ENCODE measurements around the gene ZNHIT1.

ZNHIT1 gene

GRCh38 chr7:101217388-101218235 lies at the start of gene ZNHIT1, which contains the start of gene PLOD3:
Gene ZNHIT1, plus strand, starts transcription at chr7:101218165. Its CDS starts 31 bp downstream, at chr7:101218196.
Gene PLOD3, minus strand, starts transcription at chr7:101217581. Its CDS starts 307 bp downstream, at chr7:101217274.
- DNase-seq (ENCODE audit: low read depth), result peak; percentile 91

DNA sequence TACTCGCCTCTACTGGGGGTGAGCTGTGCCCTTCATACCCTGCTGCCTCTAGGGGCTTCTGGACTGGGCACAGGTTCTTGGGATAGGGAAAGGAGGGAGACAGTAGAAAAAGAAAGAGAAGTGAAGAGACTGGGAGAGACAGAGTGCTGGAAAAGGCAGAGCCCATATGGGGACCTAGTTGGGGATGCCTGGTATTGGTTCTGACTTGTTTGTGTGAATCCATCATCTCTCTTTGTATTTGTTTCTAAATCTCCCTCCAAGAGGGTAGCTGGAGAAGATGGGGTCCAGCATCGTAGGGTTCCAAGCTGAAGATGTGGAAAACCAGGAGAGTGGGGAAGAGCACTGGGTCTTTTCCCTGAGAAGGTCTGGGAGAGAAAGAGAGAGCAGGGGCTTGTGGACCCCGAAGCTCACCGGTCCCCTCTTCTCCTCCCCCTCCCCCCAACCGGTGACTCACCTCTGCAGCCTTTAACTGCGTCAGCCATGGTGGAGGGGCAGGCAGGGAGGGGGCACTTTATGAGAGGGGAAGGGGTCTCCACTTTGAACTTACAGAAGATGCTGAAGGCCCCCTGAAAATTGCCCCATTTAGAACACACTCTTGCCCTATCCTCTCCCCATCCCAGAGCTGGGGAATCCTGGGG lies 49.4 kb upstream of the ZNHIT1 start:
- DNase-seq (ENCODE audit: low read depth), result no peak

DNA sequence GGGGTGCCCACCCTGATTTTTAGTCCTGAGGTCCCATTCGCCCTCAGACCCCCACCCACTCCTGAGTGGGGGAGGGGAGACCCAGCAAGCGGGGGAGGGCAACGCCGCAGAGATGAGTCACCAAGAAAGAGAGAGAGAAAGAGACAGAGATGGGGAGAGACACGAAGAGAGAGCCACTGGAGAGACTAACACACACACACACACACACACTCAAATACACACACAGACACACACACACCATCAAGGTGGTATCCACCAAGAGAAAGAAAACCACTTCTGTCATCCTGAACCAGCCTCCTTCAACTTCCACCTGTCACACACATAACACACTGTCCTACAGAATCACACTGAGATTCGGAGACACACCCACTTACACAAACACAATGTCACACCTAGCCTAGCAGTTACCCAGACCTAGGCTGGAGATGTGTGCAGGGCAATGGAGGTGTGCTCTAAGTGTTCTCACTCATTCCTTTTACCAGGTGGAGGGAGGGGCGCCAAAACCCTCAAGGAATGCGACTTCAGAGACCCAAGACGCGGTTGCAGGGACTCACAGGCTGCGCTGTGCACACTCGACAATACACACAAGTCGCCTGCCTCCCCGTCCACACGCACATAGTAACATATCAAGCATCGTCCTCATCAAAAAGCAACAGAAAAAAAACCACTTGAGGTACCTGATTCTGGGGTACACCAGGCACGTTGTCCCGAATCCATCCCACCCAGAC lies 48.7 kb upstream of the ZNHIT1 start:
- no peak for DNase-seq (ENCODE audit: low read depth)

- DNase-seq (ENCODE audit: low read depth), result peak; percentile 70
Measured at GRCh38 chr7:101169838-101170551, 48.0 kb upstream of the ZNHIT1 start.

DNA sequence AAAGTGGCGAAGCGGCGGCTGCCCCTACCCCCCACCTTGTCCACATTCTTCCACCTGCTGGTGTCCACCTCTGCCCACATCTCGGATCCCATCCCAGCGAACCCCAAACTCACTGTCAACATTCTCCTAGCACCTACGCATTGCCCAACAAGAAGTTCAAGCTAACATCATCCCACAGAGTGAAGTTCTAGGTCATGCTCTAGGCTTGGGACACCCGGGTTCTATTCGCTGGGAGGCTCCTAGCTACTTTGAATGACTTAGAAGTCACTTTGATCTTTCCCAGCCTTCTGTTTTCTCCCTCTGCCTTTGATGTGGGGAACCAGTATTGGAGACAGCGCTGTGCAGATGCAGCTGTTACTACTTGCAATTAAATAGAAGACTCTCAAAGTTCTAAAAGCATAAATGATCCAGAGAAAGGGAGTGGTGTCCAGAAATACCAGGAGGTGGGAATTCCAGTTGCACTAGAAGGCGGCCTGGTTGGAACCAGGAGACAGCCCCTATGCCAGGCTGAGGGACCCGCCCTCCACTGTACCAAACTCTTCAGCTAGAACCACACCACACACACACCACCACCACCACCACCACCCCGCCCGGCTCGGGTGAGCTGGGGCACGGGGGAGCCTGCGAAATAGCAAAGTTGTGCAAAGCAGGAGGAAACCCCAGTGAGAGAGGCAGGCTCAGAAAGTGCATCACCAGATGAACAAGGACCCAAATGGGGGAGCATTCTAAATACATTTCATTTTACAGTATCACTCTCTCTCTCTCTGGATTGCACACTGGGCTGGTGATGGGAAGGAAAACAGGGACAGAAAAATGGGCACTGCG lies 47.1 kb upstream of the ZNHIT1 start:
- DNase-seq (ENCODE audit: low read depth), result no peak

DNA sequence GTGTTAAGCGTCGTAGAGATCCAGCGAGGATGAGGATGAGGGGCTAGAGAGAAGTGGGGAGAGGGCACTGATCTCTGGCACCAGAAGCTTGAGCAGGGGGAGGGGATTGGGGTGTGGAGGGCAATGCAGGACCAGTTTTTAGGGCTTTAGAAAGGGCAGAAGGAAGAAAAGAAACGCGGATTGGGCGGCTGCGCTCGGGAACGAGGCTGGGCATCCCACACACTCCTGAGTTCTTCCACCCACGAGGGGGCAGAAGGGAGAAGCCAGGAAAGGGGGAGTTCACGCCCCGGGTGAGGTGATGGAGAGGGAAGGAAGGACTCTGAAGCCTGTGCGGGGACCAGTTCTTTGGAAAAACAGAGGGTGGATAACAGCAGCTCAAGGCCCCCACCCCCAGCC lies 46.5 kb upstream of the ZNHIT1 start:
- DNase-seq (ENCODE audit: low read depth), result no peak

- no peak for DNase-seq (ENCODE audit: low read depth)
Measured at GRCh38 chr7:101172005-101172853, 45.7 kb upstream of the ZNHIT1 start.

DNA sequence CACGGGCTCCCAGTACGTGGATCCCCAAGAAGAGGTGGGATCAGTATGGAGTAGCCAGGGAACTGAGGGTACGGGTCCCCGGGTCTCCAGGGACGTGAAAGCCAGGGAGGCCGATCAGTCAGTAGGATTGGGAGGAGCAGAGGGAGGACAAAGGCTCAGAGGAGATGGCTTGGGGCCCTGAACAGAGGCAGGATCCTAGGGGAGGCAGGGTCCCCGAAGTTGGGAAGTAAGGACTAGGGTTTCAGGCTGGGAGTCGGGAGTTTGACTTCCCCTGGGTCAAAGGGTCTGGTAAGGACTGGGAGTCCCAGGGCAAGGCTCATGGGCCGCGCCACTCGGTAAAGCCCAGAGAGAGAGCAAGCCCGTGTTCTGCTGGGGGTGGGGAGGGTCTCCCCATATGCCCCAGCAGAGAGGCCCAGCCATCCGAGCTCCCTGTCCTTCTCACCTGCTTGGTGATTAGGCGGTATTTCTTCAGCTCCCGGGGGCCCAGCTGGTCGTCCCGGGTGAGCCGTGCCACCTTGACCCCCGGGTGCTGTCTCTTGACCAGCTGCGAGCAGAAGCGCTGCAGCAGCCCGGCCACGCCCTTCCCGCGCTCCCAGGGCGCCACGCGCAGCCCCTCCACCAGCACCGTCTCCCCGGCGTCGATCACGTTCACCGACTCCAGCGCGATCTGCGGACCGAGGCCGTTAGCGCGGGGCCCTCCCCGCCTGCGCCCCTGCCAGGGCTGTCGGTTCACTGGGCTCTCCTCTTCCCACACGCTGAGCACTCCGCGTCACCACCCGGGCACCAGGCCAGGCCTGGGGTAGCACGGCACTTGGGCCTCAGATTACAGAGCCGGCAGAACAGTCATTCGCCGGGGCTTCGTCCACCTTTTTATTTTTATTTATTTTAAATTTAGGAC lies 44.9 kb upstream of the ZNHIT1 start:
- no peak for DNase-seq (ENCODE audit: low read depth)

DNA sequence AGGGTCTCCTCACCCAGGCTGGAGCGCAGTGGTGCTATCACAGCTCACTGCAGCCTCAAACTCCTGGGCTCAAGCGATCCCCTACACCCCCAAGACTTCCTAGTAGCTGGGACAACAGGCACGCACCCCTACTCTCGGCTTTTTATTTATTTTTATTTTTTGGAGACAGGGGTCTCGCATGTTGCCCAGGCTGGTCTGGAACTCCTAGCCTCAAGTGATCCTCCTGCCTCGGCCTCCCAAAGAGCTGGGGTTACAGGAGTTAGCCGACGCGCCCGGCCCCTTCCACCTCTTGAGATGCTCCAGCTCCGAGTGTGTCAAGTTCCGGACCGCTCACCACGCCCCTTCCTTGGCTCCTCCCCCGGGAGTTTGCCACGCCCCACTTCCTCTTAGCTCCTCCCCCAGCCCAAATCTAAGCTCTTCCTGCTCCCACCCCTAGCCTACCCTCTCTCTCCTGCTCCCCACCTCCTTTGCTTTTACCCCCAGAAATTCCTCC lies 44.2 kb upstream of the ZNHIT1 start:
- peak; percentile 40 for DNase-seq (ENCODE audit: low read depth)

DNA sequence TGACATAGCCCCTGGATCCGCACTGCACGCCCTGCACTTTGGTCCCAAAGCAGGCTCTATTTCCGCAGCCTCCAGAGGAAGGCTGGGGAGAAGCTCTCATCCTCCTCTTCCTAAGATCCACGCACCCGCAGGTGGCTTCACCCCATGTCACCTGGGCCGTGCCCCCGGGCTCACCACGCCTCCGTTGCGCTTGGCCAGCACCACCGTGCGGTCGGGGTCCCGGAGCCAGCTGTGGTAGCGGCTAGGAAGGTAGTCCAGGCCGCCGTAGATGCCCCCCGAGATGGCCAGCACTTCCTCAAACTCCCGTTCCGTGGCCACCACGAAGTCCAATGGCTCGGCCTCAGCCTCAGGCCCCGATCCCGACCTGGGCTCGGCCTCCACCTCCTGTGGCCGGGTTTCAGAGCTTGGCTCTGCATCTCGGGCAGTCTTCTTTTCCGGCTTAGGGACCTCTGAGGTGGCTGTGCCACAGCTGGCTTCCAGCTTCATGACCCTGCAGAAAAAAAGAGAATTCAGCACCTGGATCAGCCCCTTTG lies 43.6 kb upstream of the ZNHIT1 start:
- no peak for DNase-seq (ENCODE audit: low read depth)

GRCh38 chr7:101175664-101176063 lies 42.3 kb upstream of the ZNHIT1 start:
- no peak for DNase-seq (ENCODE audit: low read depth)

DNA sequence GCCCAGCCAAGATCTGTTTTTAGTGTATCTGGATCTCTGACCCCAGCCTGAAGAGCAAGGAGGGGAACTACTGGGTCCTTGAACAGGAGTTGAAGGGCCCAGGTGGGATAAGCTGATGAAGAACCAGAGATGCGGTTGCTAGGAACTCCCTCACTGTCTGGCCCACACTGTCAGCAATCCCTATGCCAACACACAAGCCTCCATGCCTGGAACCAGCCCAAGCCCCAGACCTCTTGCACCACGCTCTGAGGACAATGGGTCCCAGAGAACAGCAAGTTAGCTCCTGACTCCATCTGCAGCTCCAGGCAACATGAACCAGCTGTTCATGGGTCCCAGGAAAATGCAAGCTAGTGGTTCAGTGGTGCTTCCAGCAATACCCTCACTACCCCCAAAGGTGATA lies 40.3 kb upstream of the ZNHIT1 start:
- no peak for DNase-seq (ENCODE audit: low read depth)

GRCh38 chr7:101179117-101179516 lies 38.8 kb upstream of the ZNHIT1 start:
- no peak for DNase-seq (ENCODE audit: low read depth)

DNA sequence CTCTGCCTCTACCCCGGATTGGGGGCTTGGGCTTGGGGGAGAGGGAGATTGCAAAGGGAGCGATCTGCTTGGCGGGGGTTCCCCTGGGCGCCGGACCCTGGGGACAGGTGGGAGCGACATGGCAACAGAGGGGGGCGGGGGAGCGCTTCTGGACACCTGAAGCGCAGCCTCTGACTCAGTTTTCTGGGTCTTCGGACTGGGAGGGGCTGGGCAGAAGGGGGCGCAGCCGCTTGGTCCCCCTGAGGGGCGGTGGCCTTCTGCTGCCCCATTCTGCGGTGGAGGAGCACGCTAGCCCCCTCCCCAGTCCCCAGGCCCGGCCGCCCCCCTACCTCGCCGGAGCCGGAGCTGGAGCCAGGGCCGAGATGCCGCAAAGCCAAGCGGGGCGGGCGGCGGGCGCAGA lies 38.3 kb upstream of the ZNHIT1 start:
- no peak for DNase-seq (ENCODE audit: low read depth)

- DNase-seq (ENCODE audit: low read depth), result no peak
Measured at GRCh38 chr7:101180130-101180755, 37.7 kb upstream of the ZNHIT1 start, which contains the start of gene NAT16. Gene NAT16, minus strand, starts transcription at chr7:101180293. Its CDS starts 5,486 bp downstream, at chr7:101174807.

GRCh38 chr7:101185258-101185839 lies 32.6 kb upstream of the ZNHIT1 start:
- no peak for DNase-seq (ENCODE audit: low read depth)

DNA sequence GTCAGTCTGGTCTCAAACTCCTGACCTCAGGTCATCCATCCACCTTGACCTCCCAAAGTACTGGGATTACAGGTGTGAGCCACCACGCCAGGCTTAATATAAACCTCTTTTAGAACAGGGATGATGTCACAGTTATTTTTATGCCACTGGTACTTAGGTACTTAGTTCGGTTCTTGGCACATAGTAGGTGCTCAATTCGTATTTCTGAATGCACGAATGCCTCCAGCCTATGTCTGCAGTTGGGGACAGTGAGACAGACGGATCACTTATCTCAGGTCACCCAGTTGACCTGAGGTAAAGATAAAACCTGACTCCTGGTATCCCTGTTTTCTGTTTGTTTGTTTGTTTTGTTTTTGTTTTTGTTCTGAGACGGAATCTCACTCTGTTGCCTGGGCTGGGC lies 31.8 kb upstream of the ZNHIT1 start:
- no peak for DNase-seq (ENCODE audit: low read depth)
